NCI-H2196 treated with DMSO at 0.1 percent for 48 hours (cell line): Measurements from ENCODE around the gene HMGCL.

Experiments used
- DNase-seq: peaks from one replicate; lab custom pipeline; 2025; ENCODE audit not compliant: unreplicated experiment; lab: John Stamatoyannopoulos, UW

HMGCL gene

DNA sequence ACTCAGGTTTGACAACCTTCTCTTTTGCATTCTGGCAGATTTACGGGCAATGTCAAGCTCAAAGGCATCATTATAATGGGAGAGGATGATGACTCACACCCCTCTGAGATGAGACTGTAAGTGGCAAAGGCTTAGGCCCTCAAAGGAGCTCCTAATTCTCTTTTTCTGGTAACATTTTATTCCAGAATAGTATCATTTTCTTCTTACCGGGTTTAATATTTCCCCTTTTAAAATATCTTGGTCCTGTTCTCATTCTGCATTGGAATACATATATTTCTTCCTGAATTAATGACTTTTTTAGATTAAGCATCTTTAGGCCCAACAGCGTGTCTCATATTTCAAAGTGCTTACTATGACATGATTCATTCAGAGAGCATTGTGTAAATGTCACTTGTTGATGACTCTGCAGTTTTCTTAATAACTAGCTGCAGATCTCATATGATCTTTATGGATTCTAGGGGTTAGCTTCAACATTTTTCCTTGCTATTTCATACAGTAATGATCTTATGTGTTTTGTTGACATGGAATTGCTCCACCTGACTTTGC is 45.3 kb downstream of the HMGCL start:
- no peak for DNase-seq

DNA sequence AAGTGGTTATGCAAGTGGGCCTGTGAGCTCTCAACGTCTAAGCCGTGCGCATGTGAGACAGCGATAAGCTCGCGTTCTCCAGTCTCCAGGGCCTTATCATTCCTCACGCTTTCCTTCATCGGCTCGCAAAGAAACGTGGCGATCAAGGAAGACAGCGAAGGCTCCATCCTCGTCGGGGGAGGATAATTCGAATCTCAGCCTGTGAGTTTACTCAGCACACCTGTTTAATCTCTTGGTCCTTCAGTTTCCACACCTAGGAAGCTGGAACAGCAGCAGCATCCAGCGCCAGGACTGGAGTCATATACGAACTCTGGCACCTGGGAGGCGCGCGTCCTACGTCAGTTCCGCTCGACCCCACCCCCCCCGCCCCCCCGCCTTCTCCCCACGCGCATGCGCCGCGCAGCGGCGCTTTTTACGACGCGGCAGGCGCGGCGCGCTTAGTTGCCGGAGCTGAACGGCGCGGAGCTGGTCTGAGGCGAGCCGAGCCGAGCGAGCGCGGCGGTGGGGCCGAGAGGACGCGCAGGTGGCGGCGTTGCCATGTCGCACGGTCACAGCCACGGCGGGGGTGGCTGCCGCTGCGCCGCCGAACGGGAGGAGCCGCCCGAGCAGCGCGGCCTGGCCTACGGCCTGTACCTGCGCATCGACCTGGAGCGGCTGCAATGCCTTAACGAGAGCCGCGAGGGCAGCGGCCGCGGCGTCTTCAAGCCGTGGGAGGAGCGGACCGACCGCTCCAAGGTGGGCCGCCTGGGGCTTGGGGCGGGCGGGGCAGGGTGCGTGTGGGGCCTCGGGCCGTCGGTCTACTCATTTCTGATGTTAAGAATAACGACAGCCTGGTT is 47.0 kb downstream of the HMGCL start, which contains the start of gene PITHD1:
TSS of gene PITHD1 (plus strand) at position 440 of the 836 bp plus-strand sequence. CDS start at position 538, 98 bp downstream.
- DNase-seq = peak; percentile 81

DNA sequence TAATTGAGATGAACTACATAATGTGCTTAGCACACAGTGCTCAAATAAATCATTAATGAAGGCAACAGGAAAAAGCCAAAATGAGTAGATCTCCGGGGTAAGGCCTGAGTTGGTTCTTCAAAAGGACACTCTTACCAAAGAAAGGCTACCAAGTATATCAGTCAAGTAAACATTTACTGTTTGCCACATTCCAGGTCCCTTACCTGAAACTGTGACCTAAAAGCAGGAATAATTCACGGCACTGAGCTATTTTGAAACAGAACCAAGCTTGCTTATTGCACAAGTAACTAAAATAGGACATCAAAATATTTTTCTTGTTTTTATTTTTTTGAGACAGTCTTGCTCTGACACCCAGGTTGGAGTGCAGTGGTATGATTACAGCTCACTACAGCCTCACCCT is 49.0 kb downstream of the HMGCL start:
- no peak for DNase-seq

DNA sequence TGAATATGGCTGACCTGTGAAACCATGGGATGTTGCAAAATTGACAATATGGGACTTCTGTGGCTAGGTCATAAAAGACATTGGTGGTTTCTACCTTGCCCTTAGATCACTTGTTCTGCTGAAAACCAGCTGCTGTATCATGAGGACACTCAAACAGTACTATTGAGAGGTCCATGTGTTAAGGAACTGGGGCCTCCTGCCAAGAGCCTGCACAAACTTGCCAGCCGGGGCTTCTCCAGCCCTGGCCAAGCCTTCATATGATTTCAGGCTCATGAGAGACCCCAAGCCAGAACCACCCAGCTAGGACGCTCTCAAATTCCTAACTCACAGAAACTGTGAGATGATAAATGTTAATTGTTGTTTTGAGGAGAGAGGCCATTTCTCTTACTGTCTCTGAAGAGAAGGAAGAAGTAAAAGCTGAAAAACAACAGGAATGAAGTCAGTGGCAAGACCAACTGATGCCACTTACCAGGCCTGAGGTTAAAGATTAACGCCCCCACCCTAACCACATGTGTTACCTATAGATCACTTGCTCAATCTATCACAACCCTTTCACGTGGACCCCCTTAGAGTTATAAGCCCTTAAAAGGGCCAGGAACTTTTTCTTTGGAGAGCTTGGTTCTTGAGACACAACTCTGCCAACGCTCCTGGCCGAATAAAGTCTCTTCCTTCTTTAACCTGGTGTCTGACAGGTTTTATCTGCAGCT is 50.9 kb downstream of the HMGCL start:
- no peak for DNase-seq

DNA sequence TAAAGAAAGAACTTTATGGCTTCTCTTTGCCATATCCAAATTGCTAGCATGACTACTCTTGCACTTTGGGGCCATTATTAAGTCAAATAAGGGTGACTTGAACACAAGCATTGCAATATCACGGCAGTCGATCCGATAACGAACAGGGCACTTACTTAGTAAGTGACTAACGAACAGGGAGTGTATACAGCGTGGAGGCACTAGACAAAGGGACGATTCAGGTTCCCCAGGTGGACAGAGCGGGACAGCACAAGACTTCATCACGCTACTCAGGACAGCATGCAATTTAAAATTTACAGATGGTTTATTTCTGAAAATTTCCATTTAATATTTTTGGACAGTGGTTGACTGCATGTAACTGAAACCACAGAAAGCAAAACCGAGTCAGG is 52.4 kb downstream of the HMGCL start:
- no peak for DNase-seq

DNA sequence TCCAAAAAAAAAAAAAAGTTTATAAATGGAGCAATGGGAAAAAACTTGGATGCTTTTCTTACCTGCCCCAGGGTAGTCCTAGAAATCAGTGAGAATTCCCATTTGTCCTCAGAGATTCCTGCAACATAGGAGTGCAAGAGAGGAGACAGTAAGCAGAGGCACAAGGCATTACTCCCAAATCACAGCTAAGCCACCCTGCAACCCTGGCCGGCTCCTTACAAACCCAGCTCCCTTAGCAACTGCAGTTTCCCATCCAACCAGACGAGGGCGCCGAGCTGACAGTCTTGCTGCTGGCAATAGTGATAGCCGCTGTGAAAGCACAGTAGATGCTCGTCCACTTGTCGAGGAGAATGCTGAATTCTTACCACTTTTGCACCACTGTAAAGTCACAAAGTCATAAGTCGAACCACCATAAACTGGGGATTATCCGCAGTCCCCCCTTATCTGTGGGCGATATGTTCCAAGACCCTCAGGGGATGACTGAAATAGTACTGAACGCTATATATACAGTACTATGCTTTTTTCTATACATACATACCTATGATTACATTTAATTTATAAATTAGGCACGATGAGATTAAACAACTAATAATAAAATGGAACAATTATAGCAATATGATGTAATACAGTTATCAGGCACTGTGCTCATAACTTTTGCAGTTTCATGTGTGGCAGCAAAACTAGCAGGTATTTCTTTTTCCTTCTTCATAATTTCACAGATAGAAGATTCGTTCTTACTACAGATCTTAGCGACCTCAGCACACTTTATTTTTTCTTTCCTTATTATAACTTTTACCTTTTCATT is 53.0 kb downstream of the HMGCL start:
- DNase-seq = peak; percentile 38

DNA sequence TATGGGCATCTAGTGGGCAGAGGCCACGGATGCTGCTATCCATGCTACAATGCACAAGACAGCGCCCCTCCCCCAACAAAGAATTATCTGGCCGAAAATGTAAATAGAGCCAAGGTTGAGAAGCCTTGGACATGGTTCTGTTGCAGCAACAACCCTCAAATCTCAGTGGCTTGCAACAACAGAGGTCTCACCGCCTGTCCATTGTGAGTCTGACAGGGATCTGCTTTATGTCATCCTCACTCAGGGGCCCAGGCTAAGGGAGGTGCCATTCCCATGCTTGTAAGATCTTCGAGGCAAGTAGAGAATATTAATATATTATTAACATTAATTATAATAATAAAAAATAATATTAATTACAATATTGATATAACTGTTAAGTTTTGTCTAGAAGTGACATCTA is 56.5 kb downstream of the HMGCL start:
- DNase-seq = no peak

DNA sequence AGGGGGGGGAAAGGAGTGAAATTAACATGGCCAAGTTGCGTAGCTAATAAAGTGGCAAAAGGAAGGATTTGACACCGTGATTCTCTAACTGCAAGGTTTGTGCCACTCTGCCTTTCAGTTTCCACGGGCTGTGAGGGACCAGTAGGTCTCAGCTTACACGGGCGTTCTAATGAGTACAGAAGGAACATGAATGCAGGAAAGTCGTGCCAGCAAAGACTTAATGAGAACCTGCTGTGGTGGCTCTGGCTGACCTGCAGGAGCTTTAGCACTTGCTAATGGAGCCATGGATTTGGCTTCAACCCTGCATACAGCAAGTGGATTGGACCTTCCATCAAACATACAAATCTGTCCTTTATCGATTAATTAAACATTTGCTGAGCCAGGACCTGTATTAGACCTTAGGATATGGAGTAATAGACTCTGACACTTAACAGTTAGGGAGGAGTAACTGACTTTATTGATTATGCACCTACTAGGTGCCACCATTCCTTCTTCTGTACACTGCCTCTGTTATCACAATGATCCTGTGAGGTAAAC is 62.1 kb downstream of the HMGCL start:
- DNase-seq = no peak

DNA sequence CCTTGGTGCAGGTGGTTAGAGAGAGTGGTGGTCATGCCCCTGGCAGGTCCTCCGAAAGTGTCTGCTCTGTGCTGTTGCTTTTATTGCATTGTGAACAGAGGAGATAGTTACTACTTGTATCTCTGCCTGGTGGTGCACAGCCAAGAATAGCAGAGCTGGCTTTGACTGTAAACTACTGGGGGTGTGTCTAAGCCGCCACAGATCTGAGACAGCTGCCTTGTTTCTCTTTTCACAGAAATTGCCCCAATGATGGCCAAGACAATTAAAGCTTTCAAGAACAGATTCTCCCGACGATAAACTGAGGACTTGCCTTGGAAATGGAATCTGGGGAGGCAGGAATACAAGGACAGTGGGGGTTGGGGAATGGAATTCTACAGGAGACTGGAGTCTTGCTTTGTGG is 66.0 kb downstream of the HMGCL start:
- DNase-seq = no peak

DNA sequence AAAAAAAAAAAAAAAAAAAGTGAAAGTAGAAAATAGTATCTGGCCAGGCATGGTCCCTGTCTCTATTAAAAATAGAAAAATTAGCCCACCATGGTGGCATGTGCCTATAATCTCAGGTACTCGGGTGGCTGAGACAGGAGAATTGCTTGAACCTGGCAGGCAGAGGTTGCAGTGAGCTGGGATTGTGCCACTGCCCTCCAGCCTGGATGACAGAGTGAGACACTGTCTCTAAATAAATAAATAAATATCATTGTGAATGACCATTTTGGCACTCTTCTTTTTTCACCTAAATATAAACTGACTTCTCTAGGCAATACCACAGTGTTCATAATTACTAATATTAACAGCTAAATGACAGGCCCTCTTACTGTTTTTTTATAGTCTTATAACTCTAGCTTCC is 67.4 kb downstream of the HMGCL start:
- no peak for DNase-seq

DNA sequence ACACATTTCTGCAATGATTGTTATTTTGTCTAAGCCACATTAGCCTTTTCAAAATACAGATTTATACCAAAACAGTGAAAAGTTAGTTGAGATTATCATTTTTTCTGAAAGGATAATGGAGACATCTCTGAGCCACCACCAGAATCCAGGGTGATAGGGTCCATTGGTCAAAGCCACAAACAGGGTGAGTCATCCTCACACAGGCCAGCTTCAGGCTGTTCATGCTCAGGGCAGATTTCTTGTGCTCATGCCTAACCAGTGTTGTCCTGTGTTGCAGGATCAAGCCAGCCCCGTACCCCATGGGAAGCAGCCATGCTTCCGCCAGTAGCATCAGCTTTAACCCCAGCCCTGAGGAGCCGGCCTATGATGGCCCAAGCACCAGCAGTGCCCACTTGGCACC is 68.6 kb downstream of the HMGCL start:
- DNase-seq = no peak

DNA sequence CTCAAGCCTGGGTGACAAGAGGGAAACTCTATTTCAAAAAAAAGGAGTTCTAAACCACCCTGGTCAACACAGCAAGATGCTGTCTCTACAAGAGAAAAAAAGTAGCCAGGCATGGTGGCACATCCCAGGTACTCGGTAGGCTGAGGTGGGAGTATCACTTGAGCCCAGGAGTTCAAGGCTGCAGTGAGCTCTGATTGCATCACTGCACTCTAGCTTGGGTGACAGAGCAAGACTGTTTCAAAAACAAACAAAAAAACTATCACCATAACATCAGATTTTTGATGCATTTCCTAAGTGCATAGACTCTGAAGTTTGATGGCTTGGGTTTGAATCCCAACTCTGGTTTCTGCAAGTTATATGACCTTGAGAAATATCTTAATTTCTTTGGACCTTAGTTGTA is 72.3 kb downstream of the HMGCL start:
- DNase-seq = no peak
